Karpas-422 (cell line): ENCODE data around the gene RPS16. TPM values are rescaled to one million over a fixed set of nuclear protein-coding genes. Genes with fewer than 3 reads are reported as not detected.

Experiments used
- DNase-seq: peaks from one replicate; pipeline ENCODE4 v3.0.0-alpha.2; 2015
- H2AFZ ChIP-seq: fragments of 200-600 bp; sonication (generic); 2 replicates; pipeline ENCODE4 v1.6.1; 2014; ENCODE audit warnings: antibody characterized with exemption, low read length, mixed read lengths
- H3K27ac ChIP-seq: fragments of 200-600 bp; sonication (generic); 2 replicates; pipeline ENCODE4 v1.5.1; 2014; ENCODE audit warnings: mild to moderate bottlenecking, low read length, moderate library complexity
- H3K27me3 ChIP-seq: fragments of 200-600 bp; sonication (generic); 2 replicates; pipeline ENCODE4 v1.6.1; 2014; ENCODE audit warnings: low read length, mixed read lengths
- H3K36me3 ChIP-seq: fragments of 200-600 bp; sonication (generic); 2 replicates; pipeline ENCODE4 v1.6.1; 2014; ENCODE audit warnings: low read length, mixed read lengths; ENCODE audit not compliant: insufficient read depth
- H3K4me1 ChIP-seq: fragments of 200-600 bp; sonication (generic); 2 replicates; pipeline ENCODE4 v1.6.1; 2014; ENCODE audit warnings: mild to moderate bottlenecking, low read length, mixed read lengths
- H3K4me2 ChIP-seq: fragments of 200-600 bp; sonication (generic); 2 replicates; pipeline ENCODE4 v1.6.1; 2014; ENCODE audit warnings: low read length, low read depth, mild to moderate bottlenecking; ENCODE audit not compliant: poor library complexity, severe bottlenecking
- H3K4me3 ChIP-seq: fragments of 200-600 bp; sonication (generic); 2 replicates; pipeline ENCODE4 v1.5.1; 2014; ENCODE audit warnings: mild to moderate bottlenecking, antibody characterized with exemption, low read length, mixed read lengths
- H3K79me2 ChIP-seq: fragments of 200-600 bp; sonication (generic); 2 replicates; pipeline ENCODE4 v1.6.1; 2014; ENCODE audit warnings: mild to moderate bottlenecking, low read length, mixed read lengths
- H3K9ac ChIP-seq: fragments of 200-600 bp; sonication (generic); 2 replicates; pipeline ENCODE4 v1.6.0; 2014; ENCODE audit warnings: low read length
- H3K9me2 ChIP-seq: fragments of 200-600 bp; sonication (generic), shearing (Covaris generic); replicated peaks from 2 replicates; pipeline ENCODE4 v1.6.0; 2014; ENCODE audit warnings: mild to moderate bottlenecking, low read length, moderate library complexity; ENCODE audit not compliant: insufficient read depth
- H3K9me3 ChIP-seq: fragments of 300-700, 200-600 bp; sonication (generic); 2 replicates; pipeline ENCODE4 v1.6.1; 2014; ENCODE audit warnings: low read length, mixed read lengths
- H4K20me1 ChIP-seq: fragments of 200-600 bp; sonication (generic); 2 replicates; pipeline ENCODE4 v1.6.1; 2014; ENCODE audit warnings: mild to moderate bottlenecking, antibody characterized with exemption, low read length, low read depth; ENCODE audit not compliant: insufficient read depth
- total RNA-seq: library from RNA; depleted of rRNA; stranded (reverse); fragments of >200 nt; shearing (Covaris generic); gene quantifications from 2 replicates; pipeline ENCODE4 v1.2.3, GENCODE V29; 2014; ENCODE audit warnings: low replicate concordance

RPS16 gene
- total RNA-seq, 1 experiment from 2014 or later = 378 TPM

DNA sequence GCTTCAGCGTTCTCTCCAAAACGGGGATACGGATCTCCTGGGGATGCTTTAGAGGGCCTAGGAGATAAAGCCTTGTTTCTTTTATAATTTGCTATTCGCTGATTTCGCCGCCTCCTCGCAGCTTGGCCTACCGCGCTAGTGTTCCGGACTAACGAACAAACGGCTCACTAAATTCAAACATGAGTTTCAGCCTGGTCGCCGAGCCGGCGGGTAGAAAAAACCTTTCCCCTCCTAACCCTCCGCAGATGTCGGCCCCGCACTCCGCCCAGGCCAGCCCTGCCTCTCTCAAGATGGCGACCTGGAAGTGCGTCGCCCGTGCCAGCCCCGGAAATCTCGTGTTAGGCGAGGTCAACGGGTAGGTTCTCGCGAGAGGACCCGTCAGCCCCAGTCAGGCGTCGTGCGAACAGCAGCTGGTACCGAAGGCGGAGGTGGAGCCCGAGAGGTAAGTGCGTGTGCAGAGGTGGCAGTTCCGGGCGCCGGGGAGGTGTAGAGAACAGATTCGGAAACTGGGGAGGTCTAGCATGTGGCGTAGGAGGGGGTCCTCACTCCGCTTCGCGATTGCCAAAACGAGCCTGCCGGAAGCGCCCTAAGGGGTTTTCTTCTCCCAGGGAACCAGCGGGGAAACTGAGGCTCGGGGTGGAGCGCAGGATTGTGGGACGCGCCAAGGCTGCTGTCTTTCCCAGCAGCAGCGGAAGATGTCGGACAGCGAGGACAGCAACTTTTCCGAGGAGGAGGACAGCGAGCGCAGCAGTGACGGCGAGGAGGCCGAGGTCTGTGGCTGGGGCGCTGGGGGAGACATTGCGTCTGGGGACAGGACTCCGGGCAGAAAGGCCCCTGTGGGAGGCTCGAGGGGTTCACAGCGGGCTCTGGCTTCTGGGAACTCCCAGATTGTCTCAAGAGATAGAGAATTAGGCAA lies 9.7 kb upstream of the RPS16 start, which contains the start of gene SUPT5H:
SUPT5H (plus strand) TSS at position 387 of the 916 bp plus-strand sequence; CDS start at position 696, 309 bp downstream.
- H3K79me2 ChIP-seq = peaks cover 58% of the 10 kb centered on the region
- peak within 1 kb of the TSS; percentile 100 for H3K9ac ChIP-seq
- peak within 1 kb of the TSS; percentile 76; the same call in 1 of the 2 replicates for H2AFZ ChIP-seq
- no peaks in the 10 kb centered on the region for H3K9me2 ChIP-seq
- peaks cover 5% of the 10 kb centered on the region; the same call in 1 of the 2 replicates for H3K36me3 ChIP-seq
- peak within 1 kb of the TSS; percentile 100 for H3K4me3 ChIP-seq
- peak within 1 kb of the TSS; percentile 84 for H3K27ac ChIP-seq
- H4K20me1 ChIP-seq = peaks cover 7% of the 10 kb centered on the region; the same call in 1 of the 2 replicates
- H3K27me3 ChIP-seq = no peaks in the 10 kb centered on the region
- DNase-seq = peak; percentile 100
- no peaks in the 10 kb centered on the region for H3K9me3 ChIP-seq
- H3K4me2 ChIP-seq = peak within 1 kb of the TSS; percentile 99
- H3K4me1 ChIP-seq = peaks cover 52% of the 10 kb centered on the region

DNA sequence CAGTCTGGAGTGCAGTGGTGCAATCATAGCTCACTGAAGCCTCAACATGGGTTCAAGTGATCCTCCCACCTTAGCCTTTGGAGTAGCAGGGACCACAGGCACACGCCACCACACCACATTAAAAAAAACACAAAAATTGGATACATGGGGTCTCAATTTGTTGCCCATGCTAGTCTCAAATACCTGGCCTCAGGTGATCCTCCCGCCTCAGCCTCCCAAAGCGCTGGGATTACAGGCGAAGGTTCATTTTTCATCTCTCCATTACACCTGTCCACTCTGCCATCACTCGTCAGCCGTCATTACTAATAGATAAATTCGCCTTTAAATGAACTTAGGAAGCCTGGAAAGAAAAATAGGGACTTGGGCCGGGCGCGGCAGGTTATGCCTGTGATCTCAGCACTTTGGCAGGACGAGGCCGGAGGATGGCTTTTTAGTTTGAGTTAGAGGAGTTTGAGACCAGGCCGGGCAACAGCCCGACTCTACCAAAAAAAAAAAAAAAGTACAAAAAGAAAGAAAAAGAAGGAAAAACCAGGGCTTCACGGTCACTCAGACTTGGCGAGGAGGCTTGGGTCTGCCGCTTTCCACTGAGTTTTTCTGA lies 8.9 kb upstream of the RPS16 start:
- Histone ChIP-seq H3K4me2 (peak overlapping the region; percentile 99), H3K27me3 (no peaks in the 10 kb centered on the region), H3K9me2 (no peaks in the 10 kb centered on the region), H3K9me3 (no peaks in the 10 kb centered on the region), H3K4me1 (peaks cover 59% of the 10 kb centered on the region), H3K9ac (peak overlapping the region; percentile 100), H4K20me1 (peaks cover 3% of the 10 kb centered on the region; the same call in 1 of the 2 replicates), H3K36me3 (0 out of 2 replicates have a peak, but pooled peaks cover 3% of the 10 kb centered on the region), H2AFZ (no peak overlapping the region), H3K79me2 (peaks cover 50% of the 10 kb centered on the region), H3K4me3 (peak overlapping the region; percentile 100), H3K27ac (peak overlapping the region; percentile 84)
- DNase-seq = peak; percentile 51

DNA sequence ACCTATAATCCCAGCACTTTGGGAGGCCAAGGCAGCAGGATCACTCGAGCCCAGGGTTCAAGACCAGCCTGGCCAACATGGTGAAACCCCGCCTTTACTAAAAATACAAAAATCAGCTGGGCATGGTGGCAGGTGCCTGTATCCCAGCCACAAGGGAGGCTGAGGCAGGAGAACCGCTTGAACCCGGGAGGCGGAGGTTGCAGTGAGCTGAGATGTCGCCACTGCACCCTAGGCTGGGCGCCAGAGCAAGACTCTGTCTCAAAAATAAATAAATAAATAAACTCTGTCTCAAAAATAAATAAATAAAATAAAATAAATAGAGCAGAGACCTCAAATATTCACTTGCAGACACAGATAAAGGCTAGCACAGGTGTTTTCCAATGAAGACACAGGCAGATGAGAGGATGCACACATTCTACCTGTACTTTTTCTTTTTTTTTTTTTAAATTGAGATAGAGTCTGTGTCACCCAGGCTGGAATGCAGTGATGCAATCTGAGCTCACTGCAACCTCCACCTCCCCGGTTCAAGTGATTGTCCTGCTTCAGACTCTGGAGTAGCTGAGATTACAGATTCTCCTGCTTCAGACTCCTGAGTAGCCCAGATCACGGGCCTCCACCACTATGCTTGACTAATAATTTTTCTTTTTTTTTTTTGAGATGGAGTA lies 2.7 kb upstream of the RPS16 start:
- H4K20me1 ChIP-seq = peaks cover 15% of the 10 kb centered on the region
- H3K79me2 ChIP-seq = peaks cover 29% of the 10 kb centered on the region
- H2AFZ ChIP-seq = no peak overlapping the region
- H3K36me3 ChIP-seq = peaks cover 16% of the 10 kb centered on the region
- H3K4me2 ChIP-seq = no peak overlapping the region
- no peaks in the 10 kb centered on the region for H3K27me3 ChIP-seq
- H3K27ac ChIP-seq = no peak overlapping the region; the same call in 1 of the 2 replicates
- no peaks in the 10 kb centered on the region for H3K9me2 ChIP-seq
- no peak for DNase-seq
- peaks cover 52% of the 10 kb centered on the region for H3K4me1 ChIP-seq
- H3K9me3 ChIP-seq = no peaks in the 10 kb centered on the region
- no peak overlapping the region for H3K9ac ChIP-seq
- H3K4me3 ChIP-seq = no peak overlapping the region

DNA sequence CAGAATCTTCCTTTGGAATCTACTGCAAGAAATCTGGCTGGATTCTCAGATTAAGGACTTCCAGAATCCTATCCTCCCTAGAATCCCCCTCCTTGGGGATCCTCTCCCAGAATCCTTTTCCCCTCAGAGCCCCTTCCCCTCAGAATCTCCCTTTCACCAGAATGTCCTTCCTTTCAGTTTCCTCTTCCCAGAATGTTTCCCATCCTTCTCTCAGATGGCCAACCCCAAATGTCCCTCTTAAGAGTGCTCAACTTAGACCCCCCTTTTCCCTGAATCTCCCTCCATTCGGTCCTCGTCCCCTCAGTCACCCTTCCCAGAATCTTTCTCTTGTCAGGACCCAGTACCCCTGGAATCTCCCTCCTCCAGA lies 584 bp upstream of the RPS16 start:
- Histone ChIP-seq H3K9me3 (no peaks in the 10 kb centered on the region), H3K36me3 (peaks cover 25% of the 10 kb centered on the region), H3K4me2 (peak overlapping the region; percentile 100), H3K27ac (peak overlapping the region; percentile 90), H3K4me3 (peak overlapping the region; percentile 99), H2AFZ (no peak overlapping the region), H3K79me2 (peaks cover 29% of the 10 kb centered on the region), H3K27me3 (no peaks in the 10 kb centered on the region), H3K9me2 (no peaks in the 10 kb centered on the region), H3K9ac (peak overlapping the region; percentile 99), H3K4me1 (peaks cover 46% of the 10 kb centered on the region), H4K20me1 (peaks cover 19% of the 10 kb centered on the region)
- DNase-seq = no peak

DNA sequence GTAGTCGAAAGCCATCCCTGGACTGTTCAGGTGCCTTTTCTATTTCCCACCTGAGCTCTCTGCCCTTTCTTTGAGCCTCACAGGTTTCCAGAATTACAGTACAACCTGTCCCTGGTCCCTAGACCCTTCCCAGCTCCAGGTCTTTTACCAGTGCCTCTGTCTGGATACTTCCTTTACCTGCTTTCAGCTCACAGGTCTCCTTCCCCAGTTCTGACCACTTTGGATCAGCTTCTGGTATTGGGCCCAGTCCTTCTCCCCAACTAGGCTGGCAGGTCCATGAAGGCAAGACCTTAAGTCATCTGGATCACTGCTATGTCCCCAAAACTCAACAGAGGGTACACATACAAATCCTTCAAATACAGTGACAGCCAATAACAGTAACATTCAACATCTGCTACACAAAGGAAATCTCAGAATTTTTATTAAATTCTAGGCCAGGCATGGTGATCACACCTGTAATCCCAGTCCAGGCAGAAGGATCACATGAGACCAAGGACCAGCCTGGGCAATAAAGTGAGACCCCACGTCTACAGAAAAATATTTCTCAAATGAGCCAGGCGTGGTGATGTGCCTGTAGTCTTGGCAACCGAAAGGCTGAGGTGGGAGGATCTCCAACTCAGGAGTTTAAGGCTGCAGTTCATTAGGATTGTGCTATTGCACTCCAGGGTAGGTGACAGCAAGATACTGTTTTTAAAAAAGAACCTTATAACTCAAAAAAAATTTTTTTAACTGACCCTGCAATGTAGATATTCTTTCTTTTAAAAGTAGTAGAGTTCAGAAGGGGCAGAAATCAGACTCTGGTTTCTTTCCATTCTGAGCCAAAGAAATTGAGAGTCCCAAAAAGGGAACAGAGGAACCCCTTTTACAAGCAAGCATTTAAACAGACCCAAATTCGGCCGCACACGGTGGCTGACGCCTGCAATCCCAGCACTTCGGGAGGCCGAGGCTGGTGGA lies 1.3 kb downstream of the RPS16 start:
- Histone ChIP-seq H4K20me1 (peaks cover 19% of the 10 kb centered on the region), H3K79me2 (peaks cover 29% of the 10 kb centered on the region), H3K9ac (peak overlapping the region; percentile 100), H3K9me3 (no peaks in the 10 kb centered on the region), H3K4me2 (peak overlapping the region; percentile 76), H3K9me2 (no peaks in the 10 kb centered on the region), H3K4me3 (peak overlapping the region; percentile 99), H3K4me1 (peaks cover 26% of the 10 kb centered on the region), H3K36me3 (peaks cover 25% of the 10 kb centered on the region), H2AFZ (no peak overlapping the region), H3K27me3 (no peaks in the 10 kb centered on the region), H3K27ac (peak overlapping the region; percentile 83)
- no peak for DNase-seq

DNA sequence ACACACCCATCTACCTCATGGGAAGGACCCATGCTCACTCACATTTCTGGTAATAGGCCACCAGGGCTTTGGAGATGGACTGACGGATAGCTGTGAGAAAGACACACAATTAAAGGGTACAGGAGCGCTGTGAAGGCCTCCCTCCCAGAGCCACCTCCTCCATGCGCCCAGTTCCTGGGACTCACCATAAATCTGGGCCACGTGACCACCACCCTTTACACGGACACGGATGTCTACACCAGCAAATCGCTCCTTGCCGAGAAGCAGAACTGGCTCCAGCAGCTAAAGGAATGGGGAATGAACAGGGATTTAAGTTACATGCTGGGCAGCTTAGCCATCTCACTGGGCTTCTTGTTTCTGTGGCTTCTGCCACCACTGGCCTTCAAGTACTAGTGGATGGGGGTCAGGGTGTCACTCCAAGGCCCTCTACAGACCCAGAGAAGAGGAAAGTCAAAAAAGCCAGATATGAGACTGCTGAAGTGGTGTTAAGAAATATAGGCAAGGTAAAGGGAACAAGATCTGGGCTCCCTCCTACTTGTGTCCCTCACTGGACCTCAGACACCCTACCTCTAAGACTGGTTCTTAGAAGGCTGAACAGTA lies 2.2 kb downstream of the RPS16 start:
- peaks cover 24% of the 10 kb centered on the region for H3K4me1 ChIP-seq
- no peaks in the 10 kb centered on the region for H3K9me3 ChIP-seq
- peaks cover 29% of the 10 kb centered on the region for H3K79me2 ChIP-seq
- H3K27ac ChIP-seq = no peak overlapping the region; the same call in 1 of the 2 replicates
- DNase-seq = no peak
- H4K20me1 ChIP-seq = peaks cover 19% of the 10 kb centered on the region
- no peaks in the 10 kb centered on the region for H3K27me3 ChIP-seq
- no peak overlapping the region for H2AFZ ChIP-seq
- H3K9ac ChIP-seq = peak overlapping the region; percentile 100; the same call in 1 of the 2 replicates
- H3K4me2 ChIP-seq = peak overlapping the region; percentile 76
- peaks cover 25% of the 10 kb centered on the region for H3K36me3 ChIP-seq
- no peaks in the 10 kb centered on the region for H3K9me2 ChIP-seq
- 0 out of 2 replicates have a peak overlapping the region, but pooled peaks have one; percentile 99 for H3K4me3 ChIP-seq

DNA sequence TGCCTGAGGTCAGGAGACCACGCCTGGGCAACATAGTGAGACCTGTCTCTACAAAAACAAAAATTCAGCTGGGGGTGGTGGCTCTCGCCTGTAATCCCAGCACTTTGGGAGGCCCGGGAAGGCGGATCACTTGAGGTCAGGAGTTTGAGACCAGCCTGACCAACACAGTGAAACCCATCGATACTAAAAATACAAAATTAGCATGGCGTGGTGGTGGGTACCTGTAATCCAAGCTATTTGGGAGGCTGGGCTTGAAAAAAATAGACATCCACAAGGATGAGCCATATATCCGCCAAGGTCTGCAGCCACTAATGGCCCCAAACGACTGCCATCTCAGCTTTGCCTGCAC lies 3.1 kb downstream of the RPS16 start:
- Histone ChIP-seq H3K9me2 (no peaks in the 10 kb centered on the region), H4K20me1 (peaks cover 19% of the 10 kb centered on the region), H3K4me1 (peaks cover 24% of the 10 kb centered on the region), H3K27me3 (no peaks in the 10 kb centered on the region), H3K79me2 (peaks cover 29% of the 10 kb centered on the region), H3K36me3 (peaks cover 25% of the 10 kb centered on the region), H3K27ac (no peak overlapping the region), H3K9ac (no peak overlapping the region), H3K4me2 (no peak overlapping the region), H3K4me3 (no peak overlapping the region), H3K9me3 (no peaks in the 10 kb centered on the region), H2AFZ (no peak overlapping the region)
- no peak for DNase-seq
